Heart right ventricle (tissue), 16 donors: ENCODE results near the gene CDK14. TPM values are rescaled to one million over a fixed set of nuclear protein-coding genes. Genes with fewer than 3 reads are reported as not detected.

Source experiments
- ATAC-seq, 8 donors: fragments of 200-7000 bp; cut with Tn5 transposase; one replicate each; pipeline ENCODE4 v1.9.1; 2020; ENCODE audit warnings: mild to moderate bottlenecking in 8 of 8, moderate library complexity in 8 of 8, moderate number of reproducible peaks in 1 of 8
- DNase-seq, 2 donors: peaks; one replicate each; pipeline ENCODE4 v3.0.0-alpha.2; 2020
- H3K27ac ChIP-seq, 10 donors: fragments of 200-600 bp; sonication (generic) in 2 of 10; one replicate each; pipeline versions ENCODE4 v1.5.0 to v1.8.0; 2020 to 2022; ENCODE audit warnings: mild to moderate bottlenecking in 3 of 10
- H3K27me3 ChIP-seq, 7 donors: fragments of 200-600 bp; one replicate each; pipeline ENCODE4 v1.8.0; 2021 to 2022; ENCODE audit warnings: mild to moderate bottlenecking in 2 of 7
- H3K36me3 ChIP-seq, 9 donors: fragments of 200-600 bp; sonication (generic) in 1 of 9; one replicate each; pipeline versions ENCODE4 v1.5.0 to v1.8.0; 2020 to 2022; ENCODE audit warnings: mild to moderate bottlenecking in 2 of 9
- H3K4me1 ChIP-seq, 9 donors: fragments of 200-600 bp; sonication (generic) in 1 of 9; one replicate each; pipeline versions ENCODE4 v1.5.0 to v1.8.0; 2020 to 2022; ENCODE audit warnings: mild to moderate bottlenecking in 4 of 9
- H3K4me3 ChIP-seq, 10 donors: fragments of 200-600 bp; sonication (generic) in 2 of 10; one replicate each; pipeline versions ENCODE4 v1.5.0 to v1.8.0; 2020 to 2022; ENCODE audit warnings: mild to moderate bottlenecking in 7 of 10, moderate library complexity in 2 of 10
- H3K9me3 ChIP-seq, 11 donors: fragments of 200-600 bp in 10 of 11; sonication (generic) in 2 of 11; one replicate each; pipeline versions ENCODE4 v1.5.0 to v1.8.0; 2013 to 2022; ENCODE audit warnings: mild to moderate bottlenecking in 2 of 11, control low read depth in 1 of 11, moderate library complexity in 1 of 11
- CTCF ChIP-seq, 9 donors: fragments of 200-600 bp; sonication (generic) in 2 of 9; IDR thresholded peaks; one replicate each; pipeline versions ENCODE4 v1.5.0 to v1.8.0; 2021 to 2022; ENCODE audit warnings: antibody characterized with exemption in 9 of 9, mild to moderate bottlenecking in 5 of 9, moderate library complexity in 1 of 9
- WGBS, 2 donors: extraction: QIAGEN DNeasy Blood & Tissue Kit; methylation state at CpG; one replicate each; pipeline ENCODE4 v1.1.7; 2013; ENCODE audit warnings: inconsistent platforms in 1 of 2; 5-methylcytosine and 5-hydroxymethylcytosine counted together
- intact Hi-C, 10 donors: fragments of 100-400 bp; cut with DNase I; formaldehyde crosslinking; loops; one replicate each; pipeline versions ENCODE4 v1.11.1 to v1.14.2; 2022
- polyA plus RNA-seq, 2 donors: library from polyadenylated mRNA; stranded (reverse); fragments of 200-250 nt; gene quantifications; one replicate each; pipeline ENCODE4 v1.2.3, GENCODE V29; 2013
- total RNA-seq, 10 donors: library from RNA; stranded (reverse); fragmentation: NEBNext Ultra II Directional in 3 of 10; extraction: Animal tissue kit (Norgen Biotek cat#: 25700) in 3 of 10; gene quantifications; one replicate each; pipeline versions ENCODE4 v1.2.1 to v1.2.4, GENCODE V29; 2021 to 2023
- donor health status: Arrhythmogenic right ventricular cardiomyopathy.
- donor health status: ischemic (EF 13 %, LVEDD 7.1; RV severe dilation, severe dysfunction).
- donor health status: healthy with polysubstance abuse.
- donor health status: DM: no; HTN: yes; CAD: no.
- donor health status: DM: no; HTN: no; CAD: no.
- donor health status: ischemic (EF 25% LVEDD 6.9; RV normal size, moderate dysfunction).
- donor health status: ischemic (EF 25% LVEDD 5.7; RV mildly dilated, moderate dysfunction).
- donor health status: healthy.
- donor health status: DM: yes; HTN: yes; CAD: no.
- donor health status: Ischemic cardiomyopathy.
- donor health status: ischemic (EF 35%, LVEDD 5.7; RV mildly dilated, moderate dysfunction).
- donor health status: nonischemic (EF 11% LVEDD 7.7; RV severe dilation, severe dysfunction).
- donor health status: DM: yes; HTN: yes; CAD: no.
- donor health status: PGD.
- donor health status: ischemic (EF 29% LVEDD 5.4; RV normal size, mild dysfunction).
- donor health status: nonischemic (EF 23%, LVEDD 6.1; RV moderate dilation, normal function).

CDK14 gene
- total and polyA plus RNA-seq, 12 donors, result 3.9 to 36.5 (median 21.4) TPM

GRCh38 chr7:90705391-90706071, 109.4 kb downstream of the CDK14 start:
- DNase-seq (no peak), ATAC-seq (no peak)
- no peaks in the 10 kb centered on the region for H3K36me3 ChIP-seq
- WGBS, 2 donors, result 53 to 61% methylated on average over 6 of the region's 6 CpGs
- H3K27ac ChIP-seq, result no peak overlapping the region
- no peaks in the 10 kb centered on the region for H3K9me3 ChIP-seq
- H3K4me3 ChIP-seq, result no peak overlapping the region
- peaks cover 3 to 40% (median 24%) of the 10 kb centered on the region in 9 donors for H3K4me1 ChIP-seq
- intact Hi-C loops, result no loop called here
- H3K27me3 ChIP-seq, result no peaks in the 10 kb centered on the region
- no peak for TF ChIP-seq CTCF (IDR thresholded peaks at IDR 0.05)

GRCh38 chr7:90706072-90706716, 110.1 kb downstream of the CDK14 start:
- TF ChIP-seq CTCF (IDR thresholded peaks at IDR 0.05), result no peak
- Histone ChIP-seq H3K4me3 (no peak overlapping the region), H3K9me3 (no peaks in the 10 kb centered on the region), H3K27ac (no peak overlapping the region), H3K27me3 (no peaks in the 10 kb centered on the region), H3K36me3 (no peaks in the 10 kb centered on the region), H3K4me1 (peaks cover 3 to 40% (median 21%) of the 10 kb centered on the region in 9 donors)
- ATAC-seq (no peak), DNase-seq (no peak)
- 87 to 91% methylated on average over 2 of the region's 2 CpGs for WGBS, 2 donors
- intact Hi-C loops, result no loop called here

GRCh38 chr7:90708841-90709317, 112.8 kb downstream of the CDK14 start:
- Histone ChIP-seq H3K4me3 (no peak overlapping the region), H3K9me3 (no peaks in the 10 kb centered on the region), H3K27ac (no peak overlapping the region), H3K4me1 (peaks cover 3 to 35% (median 16%) of the 10 kb centered on the region in 9 donors), H3K27me3 (no peaks in the 10 kb centered on the region), H3K36me3 (no peaks in the 10 kb centered on the region)
- DNase-seq (no peak), ATAC-seq (peak in 1 of 8 donors; percentile 27)
- intact Hi-C loops, result no loop called here
- WGBS, 2 donors, result 64 to 69% methylated on average over 5 of the region's 5 CpGs
- peak in 8 of 9 donors; percentile 12 to 50 (median 36) for TF ChIP-seq CTCF (IDR thresholded peaks at IDR 0.05)

GRCh38 chr7:90709501-90710465, 113.7 kb downstream of the CDK14 start:
- DNase-seq (peak in 1 of 2 donors; percentile 20), ATAC-seq (peak in 6 of 8 donors; percentile 30 to 65 (median 48))
- peak overlapping the region in 5 of 10 donors; percentile 3 to 26 (median 9) for H3K4me3 ChIP-seq
- H3K36me3 ChIP-seq, result no peaks in the 10 kb centered on the region
- no peaks in the 10 kb centered on the region for H3K9me3 ChIP-seq
- no peaks in the 10 kb centered on the region for H3K27me3 ChIP-seq
- intact Hi-C loops, result no loop called here
- peak overlapping the region in 4 of 10 donors; percentile 23 to 31 (median 30) for H3K27ac ChIP-seq
- 24 to 31% methylated on average over 11 of the region's 11 CpGs for WGBS, 2 donors
- TF ChIP-seq CTCF (IDR thresholded peaks at IDR 0.05), result no peak
- peaks cover 3 to 42% (median 16%) of the 10 kb centered on the region in 9 donors for H3K4me1 ChIP-seq
